Measurements from ENCODE around the gene SORCS1.

The SORCS1 gene

DNA sequence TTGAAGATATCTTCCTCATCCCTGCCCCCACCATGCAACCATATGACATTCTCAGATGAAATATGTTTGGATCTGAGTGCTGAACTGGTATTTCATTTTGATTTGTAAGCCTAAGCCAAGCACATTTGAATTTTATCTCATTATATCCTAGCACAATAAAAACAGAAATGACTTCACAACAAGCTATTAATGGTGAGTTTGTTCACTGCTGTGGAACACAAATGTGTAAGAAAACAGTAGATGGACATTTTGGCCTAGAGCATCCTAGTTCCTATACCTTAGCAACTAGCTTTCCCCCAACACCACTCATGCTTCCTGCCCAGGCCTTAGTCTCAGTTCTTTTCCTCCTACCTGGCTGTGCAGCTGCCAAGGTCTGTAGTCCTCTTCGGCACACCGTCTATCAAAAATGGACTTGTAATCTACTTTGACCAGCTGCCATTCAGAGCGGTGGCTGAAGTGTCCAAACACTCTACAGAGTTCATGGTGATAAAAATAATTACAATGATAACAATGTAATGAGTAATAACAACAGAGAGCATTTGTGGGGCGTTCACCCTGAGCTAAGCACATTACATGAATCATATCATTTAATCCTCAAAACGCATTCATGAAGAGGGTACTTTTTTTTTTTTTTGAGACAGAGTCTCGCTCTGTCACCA lies 491.9 kb downstream of the SORCS1 start:
- DNase-seq (ENCODE audit: low read depth, low spot score): no peak

DNA sequence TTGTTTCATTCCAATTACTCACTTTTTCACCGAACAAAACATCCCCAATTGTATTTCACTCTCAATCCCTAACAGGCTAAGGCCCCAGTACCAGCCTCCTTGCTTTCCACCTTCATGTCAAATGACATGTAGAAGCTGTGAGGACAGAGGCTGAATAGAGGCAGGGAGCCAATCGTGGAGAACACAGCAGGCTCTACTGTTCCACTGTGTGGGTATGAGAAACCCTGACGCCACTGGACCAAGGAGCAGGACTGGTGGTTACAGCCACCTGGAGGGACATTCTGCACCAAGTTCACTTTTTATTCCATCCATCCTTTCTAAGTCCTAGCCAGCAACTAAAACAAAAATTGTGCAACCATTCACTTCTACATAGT lies 502.8 kb downstream of the SORCS1 start:
- DNase-seq (ENCODE audit: low read depth, low spot score): no peak

DNA sequence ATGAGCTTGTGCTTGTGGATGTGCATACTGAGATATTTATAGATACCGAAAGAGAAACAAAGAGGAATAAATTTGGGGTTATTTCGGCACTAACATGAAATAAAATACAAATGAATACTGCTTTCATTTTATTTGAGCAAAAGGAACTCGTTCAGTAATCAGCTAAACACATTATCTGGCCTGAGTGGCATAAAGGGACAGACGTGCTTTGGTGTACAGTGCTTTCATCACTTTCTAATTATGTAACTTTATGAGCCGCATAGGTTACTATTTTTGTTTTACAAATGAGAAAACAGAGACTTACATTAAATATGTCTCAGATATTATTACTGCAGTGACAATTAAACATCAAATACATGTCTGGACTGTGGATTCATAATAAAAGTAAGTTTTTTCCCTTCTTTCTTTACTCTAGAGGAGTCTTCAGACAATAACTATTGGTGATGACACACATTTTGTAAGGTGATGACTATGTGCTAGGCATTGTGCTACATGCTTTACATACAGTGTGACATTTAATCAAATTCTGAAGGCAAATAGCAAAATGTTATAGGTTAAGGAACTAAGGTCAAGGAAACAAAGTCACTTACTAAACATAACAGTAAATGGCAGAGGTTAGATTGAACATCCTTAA lies 503.3 kb downstream of the SORCS1 start:
- DNase-seq (ENCODE audit: low read depth, low spot score): no peak

DNA sequence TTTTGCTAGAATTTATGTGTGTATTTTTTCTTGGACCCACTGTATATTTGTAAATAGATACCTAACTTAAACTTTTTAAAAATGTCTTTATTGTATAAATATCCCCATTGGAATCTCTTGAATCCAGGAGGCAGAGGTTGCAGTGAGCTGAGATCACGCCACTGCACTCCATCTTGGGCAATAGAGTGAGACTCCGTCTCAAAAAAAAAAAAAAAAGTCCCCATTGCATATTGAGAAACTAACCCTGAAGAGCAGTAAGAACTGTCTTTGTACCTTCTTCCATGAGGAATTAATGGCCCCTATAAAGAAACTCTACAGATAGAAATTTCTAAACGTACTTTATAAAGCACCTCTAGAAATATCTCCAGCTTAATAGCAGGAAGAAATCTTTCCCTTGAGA lies 504.0 kb downstream of the SORCS1 start:
- no peak for DNase-seq (ENCODE audit: low read depth, low spot score)

DNA sequence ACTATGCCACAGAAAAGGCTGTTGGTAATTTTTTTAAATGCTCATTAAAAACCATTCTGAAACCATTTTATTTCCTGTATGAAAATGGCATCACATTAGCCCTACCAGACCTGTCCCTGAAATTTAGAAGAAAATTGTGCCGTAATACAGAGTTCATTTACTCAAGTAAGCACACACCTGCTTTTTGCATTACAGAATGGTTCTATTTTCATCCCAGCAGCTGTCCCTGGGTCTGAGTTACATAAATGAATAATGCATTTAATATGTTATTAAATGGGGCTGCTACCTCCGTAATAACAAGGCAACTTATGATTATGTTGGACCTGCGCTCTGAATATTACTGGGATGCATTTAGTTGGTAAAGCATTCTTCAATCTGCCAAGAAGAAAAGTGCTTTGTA lies 508.9 kb downstream of the SORCS1 start:
- no peak for DNase-seq (ENCODE audit: low read depth, low spot score)

DNA sequence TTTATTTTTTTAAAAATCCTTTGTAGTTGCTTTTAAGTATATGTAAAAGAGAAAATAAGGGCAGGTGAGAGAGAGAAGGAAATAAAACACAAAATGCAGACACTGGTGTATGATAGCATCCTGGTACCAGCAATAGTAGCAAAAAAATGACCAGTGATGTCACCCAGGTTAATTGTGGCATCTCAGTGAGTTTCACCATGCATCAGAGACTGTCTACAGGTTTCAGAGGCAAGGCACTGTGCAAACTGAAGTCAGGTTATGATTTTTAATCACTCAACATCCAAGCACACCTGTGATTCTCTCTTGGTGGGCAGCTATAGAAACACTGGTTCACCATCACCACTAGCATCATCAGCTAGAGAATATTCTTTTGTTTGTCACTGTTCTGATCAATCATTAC lies 509.3 kb downstream of the SORCS1 start:
- DNase-seq (ENCODE audit: low read depth, low spot score): no peak

DNA sequence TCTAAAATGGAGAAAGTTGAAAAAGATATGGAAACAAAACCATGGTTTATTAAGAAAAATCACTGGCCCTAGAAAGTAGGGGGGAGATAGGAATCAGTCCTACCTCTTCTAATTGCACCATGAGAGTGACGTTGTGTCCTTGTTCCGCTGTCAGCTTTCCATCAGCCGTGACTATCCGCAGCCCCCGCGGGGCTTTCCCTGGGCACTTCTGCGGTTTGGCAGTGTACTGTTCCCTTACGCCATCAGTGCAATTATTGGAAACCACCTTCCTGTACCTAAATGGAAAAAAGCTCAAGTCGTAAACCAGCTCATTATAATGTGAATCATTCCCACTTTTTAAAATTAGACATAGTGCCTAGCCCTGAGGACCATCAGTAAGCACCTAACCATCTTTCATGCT lies 512.2 kb downstream of the SORCS1 start:
- DNase-seq (ENCODE audit: low read depth, low spot score): no peak

DNA sequence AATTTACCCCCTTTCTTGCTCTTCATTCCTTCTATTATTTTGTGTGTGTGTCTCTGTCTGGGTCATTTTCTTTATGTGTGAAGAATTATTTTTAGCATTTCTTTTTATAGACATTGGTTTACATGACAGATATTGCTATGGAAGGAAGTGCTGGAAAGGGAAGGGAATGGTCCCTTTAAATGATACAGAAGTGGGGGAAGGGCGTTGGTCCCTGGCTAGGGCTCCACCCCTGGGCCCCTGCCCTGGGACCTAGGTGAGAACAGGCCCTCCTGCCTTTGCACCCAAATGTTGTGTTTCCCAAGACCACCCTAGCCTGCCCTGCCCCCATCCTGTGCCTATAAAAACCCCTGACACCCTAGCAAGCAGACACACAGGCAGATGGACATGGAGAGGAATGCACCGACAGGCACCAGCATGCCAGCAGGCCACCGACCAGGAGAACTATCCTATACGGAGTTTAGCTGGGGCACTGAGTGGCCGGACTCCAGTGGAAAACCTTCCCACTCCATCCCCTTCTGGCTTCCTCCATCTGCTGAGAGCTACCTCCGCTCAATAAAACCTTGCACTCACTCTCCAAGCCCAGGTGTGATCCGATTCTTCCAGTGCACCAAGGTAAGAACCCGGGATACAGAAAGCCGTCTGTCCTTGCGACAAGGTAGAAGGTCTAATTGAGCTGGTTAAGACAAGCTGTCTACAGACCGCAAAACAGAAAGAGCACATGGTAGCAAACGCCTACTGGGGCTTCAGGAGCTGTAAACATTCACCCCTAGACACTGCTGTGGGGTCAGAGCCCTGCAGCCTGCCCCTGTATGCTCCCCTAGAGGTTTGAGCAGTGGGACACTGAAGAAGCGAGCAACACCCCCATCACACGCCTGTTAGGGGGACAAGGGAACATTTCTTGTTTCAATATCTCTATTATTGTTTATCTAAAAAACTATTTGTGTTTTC lies 515.7 kb downstream of the SORCS1 start:
- no peak for DNase-seq (ENCODE audit: low read depth, low spot score)

DNA sequence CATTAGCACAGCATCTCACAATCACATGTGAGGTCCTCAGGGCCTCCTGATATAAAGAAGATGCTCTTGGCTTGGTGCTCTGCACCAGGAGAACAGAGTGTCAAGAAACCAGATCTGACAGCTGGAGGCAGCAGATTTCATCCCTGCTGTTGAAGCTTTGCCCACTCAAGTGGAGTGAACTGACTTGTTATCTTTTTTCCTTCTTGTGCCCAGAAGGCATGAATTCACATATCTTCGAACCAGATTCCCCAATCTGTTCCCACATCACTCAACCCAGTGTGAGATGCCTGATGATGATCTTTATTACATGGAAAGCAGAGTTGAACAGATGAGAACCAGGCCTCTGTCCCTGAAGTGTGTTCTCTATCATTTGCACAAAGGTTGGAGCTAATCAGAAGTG lies 521.0 kb downstream of the SORCS1 start:
- DNase-seq (ENCODE audit: low read depth, low spot score): no peak

DNA sequence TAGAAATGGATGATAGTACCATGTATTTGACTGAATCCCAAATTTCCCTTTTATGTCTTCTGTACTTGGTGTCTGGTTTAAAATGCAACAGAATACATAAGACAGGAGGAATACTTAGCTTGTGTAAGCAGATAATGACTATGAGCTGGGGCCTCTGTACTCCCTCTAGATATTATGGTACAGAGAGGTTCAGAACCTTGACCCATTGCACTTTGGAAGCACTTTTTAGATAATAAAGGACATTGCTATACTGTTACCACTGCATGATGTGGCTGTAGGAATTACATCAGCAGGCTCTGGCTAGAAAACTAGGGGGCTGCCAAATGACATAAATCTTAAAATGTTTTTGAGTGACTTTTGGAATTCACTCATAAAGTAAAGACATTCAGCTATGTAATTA lies 526.6 kb downstream of the SORCS1 start:
- no peak for DNase-seq (ENCODE audit: low read depth, low spot score)

DNA sequence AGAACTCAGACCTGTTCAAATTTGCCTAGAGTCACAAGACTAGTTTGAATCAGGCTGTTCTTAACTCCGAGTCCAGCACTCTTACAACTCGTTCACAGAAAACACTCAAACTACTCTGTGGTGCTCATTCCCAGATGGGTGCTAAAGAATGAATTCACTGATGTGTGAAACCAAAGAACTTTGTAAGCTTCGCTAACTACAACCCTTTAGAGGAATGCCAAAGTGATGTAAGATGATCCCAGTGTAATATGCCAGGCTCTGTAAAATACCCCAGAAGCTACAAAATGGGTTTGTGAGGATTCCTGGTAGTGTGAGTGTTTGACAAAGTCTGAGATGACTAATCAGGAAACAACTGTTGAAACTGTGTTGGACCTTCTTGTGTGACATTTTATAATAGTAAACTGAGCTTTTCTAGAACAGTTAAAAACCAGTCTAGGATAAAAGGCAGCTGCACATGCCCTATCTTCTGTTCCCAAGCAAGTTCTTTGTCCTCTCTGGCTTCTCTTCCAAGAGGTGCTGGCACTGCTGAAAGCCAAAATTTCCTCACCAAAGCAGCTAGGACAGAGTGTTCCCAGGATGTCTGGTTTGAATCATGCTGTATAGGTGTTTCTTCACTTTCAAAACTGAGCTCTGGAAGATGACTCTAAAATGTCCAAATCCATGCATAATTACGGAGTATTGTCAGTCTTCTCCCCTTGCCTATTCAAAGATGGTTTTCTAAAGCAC lies 527.6 kb downstream of the SORCS1 start:
- DNase-seq (ENCODE audit: low read depth, low spot score): no peak

DNA sequence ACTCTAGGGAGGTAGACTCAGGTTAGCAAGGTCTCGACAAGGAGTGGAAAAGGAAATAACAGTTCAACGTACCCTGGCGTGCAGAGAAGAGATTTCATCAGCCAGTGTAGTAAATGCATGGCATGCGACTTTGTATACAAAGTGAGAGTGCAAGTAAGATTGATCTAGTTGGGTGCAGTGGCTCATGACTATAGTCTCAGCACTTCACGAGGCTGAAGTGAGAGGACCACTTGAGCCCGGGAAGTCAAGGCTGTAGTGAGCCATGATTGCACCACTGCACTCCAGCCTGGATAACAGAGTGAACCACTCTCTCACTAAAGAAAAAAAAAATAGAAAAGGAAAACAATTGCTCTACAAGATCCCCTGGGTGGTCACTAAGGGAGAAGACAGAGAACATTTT lies 528.6 kb downstream of the SORCS1 start:
- no peak for DNase-seq (ENCODE audit: low read depth, low spot score)

DNA sequence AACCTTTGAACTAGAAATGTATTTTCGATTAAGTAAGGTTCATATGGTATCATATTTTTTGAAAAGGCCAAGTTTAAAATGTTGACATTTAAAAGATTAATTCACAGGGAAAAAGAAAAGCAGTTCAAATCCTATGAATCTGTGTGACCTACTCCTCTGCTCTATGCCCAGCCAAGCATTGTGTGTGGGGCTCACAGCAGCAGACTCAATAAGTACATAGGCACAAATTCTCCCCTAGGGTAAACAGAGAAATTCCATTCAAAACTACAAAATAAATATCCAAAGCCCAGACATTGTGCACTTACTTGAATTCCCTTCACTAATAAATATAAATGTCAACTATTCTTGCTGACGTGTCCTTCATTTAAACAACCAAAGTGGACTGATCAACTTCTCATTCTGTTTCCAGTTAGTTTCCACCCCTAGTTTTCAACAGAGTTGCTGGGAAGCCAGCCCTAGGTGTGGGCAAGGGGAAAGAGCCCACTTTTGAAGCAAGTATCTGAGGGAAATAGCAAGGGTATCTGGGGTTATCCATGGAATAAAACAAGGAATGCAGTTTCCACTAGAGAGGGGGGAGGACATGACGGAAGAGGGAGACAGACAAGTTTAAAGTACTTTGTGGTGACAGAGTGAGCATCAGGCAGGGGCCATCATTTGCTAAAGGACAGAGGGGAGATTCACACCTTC lies 533.3 kb downstream of the SORCS1 start:
- DNase-seq (ENCODE audit: low read depth, low spot score): no peak

DNA sequence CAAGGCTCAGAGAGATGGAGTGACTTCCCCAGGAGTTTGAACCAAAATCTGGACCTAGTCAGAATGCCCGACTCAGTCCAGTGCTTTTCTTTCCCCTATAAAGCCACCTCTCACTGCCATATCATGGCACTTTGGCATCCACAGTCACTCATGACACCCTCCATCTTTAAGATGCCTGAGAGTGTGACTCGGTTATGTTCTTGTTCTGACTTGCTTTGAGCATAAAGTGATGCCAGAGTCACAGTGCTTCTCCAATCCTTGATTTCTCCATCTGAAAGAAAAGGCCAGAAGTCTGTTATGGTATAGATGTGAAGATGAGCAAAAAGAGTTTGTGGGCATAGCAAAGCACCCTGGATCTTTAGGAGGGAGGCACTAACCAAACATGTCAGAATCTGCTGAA lies 538.1 kb downstream of the SORCS1 start:
- DNase-seq (ENCODE audit: low read depth, low spot score): no peak

DNA sequence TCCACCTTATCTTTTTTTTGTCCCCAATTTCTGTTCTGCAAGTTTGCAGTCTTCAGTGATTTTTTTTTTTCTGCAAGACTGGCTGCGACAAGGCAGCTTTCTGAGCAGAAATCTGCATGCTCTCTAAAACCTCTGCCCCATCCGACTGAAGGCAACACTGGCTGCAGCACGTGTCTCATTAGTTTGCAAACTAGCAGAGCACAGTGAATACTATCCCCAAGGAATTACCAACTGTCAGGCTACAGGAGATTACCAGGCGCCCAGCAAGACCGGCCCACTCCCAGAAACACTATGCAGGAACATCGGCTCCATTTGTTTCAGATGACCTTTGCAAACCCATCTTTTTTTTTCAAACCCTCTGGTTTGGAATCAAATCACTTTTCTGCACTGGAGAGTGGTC lies 538.8 kb downstream of the SORCS1 start:
- DNase-seq (ENCODE audit: low read depth, low spot score): no peak

DNA sequence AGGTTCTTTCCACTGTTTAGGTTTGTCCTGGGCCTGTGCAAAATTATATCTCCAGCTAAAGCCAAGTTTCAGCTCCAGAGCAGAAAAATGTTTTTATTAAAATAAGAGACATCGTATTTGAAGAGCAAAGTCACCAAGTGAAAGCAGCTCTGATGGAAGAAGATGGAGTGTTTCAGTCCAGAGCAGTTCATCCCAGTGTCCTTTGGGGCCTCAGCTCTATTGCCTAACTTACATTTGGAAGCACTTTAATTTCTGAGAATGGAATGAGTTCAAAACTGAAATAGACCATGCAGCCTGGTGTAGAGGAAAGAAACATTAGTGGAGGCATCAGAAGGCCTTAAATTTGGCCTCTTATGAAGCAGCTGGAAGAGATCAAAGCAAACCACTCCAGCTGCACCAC lies 545.2 kb downstream of the SORCS1 start:
- no peak for DNase-seq (ENCODE audit: low read depth, low spot score)

DNA sequence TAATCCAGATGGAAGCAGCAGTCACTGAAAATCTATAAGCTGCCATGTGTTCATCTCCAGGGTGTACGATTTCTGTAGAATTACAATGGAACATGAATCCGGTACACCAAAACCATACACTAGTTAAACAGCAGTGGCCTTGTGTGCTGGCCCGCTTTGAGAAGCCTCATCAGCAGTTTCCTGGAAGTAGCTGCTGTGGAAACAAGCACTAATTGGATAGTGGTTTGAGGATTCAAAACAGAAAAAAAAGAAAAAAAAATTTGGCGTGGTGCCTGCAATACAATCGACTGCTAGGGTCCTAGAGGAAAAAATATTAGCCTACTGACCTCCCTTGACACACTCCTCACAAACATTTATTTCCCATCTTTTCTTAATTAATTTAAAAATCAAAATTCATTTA lies 545.9 kb downstream of the SORCS1 start:
- DNase-seq (ENCODE audit: low read depth, low spot score): no peak

DNA sequence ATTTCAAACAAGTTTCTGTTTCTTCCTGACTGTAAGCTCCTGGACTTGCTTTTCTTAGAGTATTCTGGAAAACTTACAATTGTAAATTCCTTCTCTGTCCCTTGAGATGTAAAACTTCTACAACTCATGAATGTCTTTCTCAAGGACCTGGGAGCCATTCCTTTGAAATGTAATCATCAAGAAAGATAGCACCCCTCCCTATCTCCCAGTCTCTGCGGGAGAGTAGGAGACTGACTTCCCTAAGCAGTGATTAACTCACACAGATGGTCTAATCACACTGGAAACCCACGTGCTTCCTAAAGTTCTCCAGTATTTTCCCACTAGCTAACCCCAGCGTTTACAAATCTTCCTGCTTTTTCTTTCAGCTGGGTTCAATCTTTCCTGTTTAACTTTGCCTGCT lies 549.4 kb downstream of the SORCS1 start:
- DNase-seq (ENCODE audit: low read depth, low spot score): no peak

DNA sequence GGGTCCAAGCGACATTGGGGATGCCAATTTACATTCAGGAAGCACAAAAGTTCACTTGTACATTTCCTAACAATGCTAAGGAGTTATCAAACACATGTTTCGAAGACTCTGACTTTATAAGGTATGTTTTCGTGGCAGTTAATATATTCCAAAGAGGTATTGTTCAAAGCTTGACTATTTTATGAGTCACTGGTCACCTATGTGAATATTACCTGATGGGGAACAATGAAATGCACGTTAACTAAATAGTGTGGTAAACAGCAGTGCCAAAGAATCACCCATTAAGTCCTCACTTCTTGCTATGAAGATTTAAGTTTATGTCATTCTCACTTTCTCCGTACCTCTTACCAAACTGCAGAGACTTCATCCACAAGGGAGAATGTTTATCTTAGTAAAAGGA lies 550.2 kb downstream of the SORCS1 start:
- no peak for DNase-seq (ENCODE audit: low read depth, low spot score)

DNA sequence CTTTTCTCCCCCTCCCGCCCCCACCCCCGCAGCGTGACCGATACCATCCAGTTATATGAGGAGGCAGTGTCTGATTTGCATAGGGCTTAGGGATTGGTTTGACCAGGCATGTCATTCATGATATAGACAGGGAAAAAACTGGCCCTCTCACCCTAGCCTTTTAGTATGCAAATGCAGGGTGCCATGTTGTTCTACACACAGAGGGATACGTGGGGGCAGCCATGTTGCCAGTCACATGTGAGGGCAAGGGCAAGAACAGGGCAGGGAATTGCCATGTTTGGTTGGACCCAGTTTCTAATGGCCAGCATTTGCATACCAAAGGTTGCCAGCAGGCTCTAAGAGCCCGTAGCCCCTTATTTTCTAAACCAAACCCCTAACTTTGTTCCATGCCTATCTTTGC lies 552.1 kb downstream of the SORCS1 start:
- no peak for DNase-seq (ENCODE audit: low read depth, low spot score)

DNA sequence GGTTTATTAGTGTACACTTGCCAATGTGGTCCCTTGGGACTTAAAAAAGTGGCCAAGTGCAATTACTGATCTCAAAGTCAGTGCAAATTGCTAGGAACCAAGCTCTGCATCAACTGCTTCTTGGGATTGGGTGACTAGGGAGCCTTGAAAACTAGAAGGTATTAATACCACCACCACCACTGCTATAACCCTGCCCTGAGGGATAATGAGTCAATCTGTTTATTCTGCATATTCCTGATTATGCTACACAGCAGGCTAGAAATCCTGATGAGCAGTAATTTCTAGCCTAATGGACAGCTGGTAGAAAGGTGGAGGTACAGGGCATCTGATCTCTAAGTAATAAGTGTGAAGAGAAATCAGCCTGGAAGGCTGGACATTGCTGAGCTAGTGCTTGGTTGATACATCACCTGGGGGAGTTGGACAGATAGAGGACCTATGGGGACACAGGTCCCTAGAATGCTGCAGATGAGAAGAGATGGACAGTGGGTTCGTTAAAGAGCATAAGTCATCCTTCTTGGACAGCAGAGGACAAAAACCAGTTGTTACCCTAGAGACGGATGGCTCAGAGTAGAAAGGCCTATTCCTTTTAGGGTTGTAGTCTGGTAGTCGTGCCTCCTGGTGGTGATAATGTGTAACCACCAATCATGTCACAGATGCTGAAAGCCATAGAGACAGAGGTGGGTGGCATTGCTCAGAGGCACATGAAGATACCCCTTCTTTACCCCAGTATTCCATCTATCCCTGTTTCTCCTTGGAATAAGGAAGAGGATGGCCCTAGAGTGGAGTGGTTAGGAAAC lies 554.8 kb downstream of the SORCS1 start:
- no peak for DNase-seq (ENCODE audit: low read depth, low spot score)
